ENCODE data around the gene MN1.

- TF ChIP-seq POLR2A (IDR thresholded peaks at IDR 0.05; ENCODE audit: low read depth, low read length): no peak
- no peak for TF ChIP-seq POLR2AphosphoS5 (IDR thresholded peaks at IDR 0.05; ENCODE audit: low read depth, low read length)
- no peak for TF ChIP-seq TAF1 (IDR thresholded peaks at IDR 0.05; ENCODE audit: low read depth, low read length)
- no peak for TF ChIP-seq SPI1 (IDR thresholded peaks at IDR 0.05; ENCODE audit: low read depth, low read length)
These were observed 72.3 kb downstream of the MN1 start for GRCh38 chr22:27729246-27729645.
